ENCODE data around the gene COX6B2.

Gene COX6B2

GRCh38 chr19:55311797-55312196 lies 42.7 kb downstream of the COX6B2 start:
- FAIRE-seq, result no peak

GRCh38 chr19:55311397-55311796 lies 43.1 kb downstream of the COX6B2 start:
- FAIRE-seq, result no peak

GRCh38 chr19:55310498-55310897 lies 44.0 kb downstream of the COX6B2 start:
- no peak for FAIRE-seq

GRCh38 chr19:55309448-55309847 lies 45.1 kb downstream of the COX6B2 start:
- FAIRE-seq, result no peak

GRCh38 chr19:55308281-55308680 lies 46.2 kb downstream of the COX6B2 start:
- FAIRE-seq, result no peak

- FAIRE-seq, result no peak
Observed at GRCh38 chr19:55306712-55307111, 47.8 kb downstream of the COX6B2 start.

- no peak for FAIRE-seq
Observed at GRCh38 chr19:55305983-55306562, 48.4 kb downstream of the COX6B2 start.

GRCh38 chr19:55305491-55305890 lies 49.0 kb downstream of the COX6B2 start:
- no peak for FAIRE-seq

GRCh38 chr19:55304980-55305379 lies 49.5 kb downstream of the COX6B2 start:
- no peak for FAIRE-seq

- no peak for FAIRE-seq
Observed at GRCh38 chr19:55304279-55304978, 50.1 kb downstream of the COX6B2 start.

- FAIRE-seq, result no peak
Observed at GRCh38 chr19:55303477-55303876, 51.0 kb downstream of the COX6B2 start.

GRCh38 chr19:55302318-55302703 lies 52.2 kb downstream of the COX6B2 start:
- no peak for FAIRE-seq

- no peak for FAIRE-seq
Observed at GRCh38 chr19:55301459-55302317, 52.8 kb downstream of the COX6B2 start.

GRCh38 chr19:55300886-55301458 lies 53.5 kb downstream of the COX6B2 start:
- FAIRE-seq, result no peak

- no peak for FAIRE-seq
Observed at GRCh38 chr19:55299991-55300390, 54.5 kb downstream of the COX6B2 start.

Data from A204.1 (cell line).